ENCODE data around the gene GALNT18. TPM values are rescaled to one million over a fixed set of nuclear protein-coding genes. Genes with fewer than 3 reads are reported as not detected.

GALNT18 gene
- total RNA-seq, 1 donor from 2014 or later, result 15.6 TPM

DNA sequence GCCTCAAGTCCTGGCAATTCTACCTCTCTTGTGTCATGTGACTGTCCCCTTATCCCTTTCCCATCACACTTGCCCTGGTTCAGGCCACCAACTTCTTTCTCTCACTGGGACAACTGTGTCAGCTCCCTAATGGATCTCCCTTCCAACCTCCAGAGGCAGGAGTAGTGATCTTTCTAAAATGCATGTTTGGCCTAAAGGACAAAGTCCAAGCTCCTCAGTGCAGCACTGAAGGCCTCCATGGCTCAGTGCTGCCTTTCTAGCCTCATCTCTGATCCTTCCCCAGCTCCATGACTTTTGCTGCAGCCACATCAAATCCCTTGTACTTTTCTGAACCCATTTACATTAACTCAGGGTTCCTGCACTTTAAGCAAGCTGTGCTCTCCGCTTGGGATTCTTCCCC, 349.6 kb downstream of the GALNT18 start:
- no peak for DNase-seq (ENCODE audit: low read depth)

GRCh38 chr11:11270236-11270775, 351.5 kb downstream of the GALNT18 start:
- DNase-seq (ENCODE audit: low read depth), result no peak

- DNase-seq (ENCODE audit: low read depth), result no peak
Measured at GRCh38 chr11:11268706-11269105, 353.1 kb downstream of the GALNT18 start.

GRCh38 chr11:11268119-11268518, 353.7 kb downstream of the GALNT18 start:
- DNase-seq (ENCODE audit: low read depth), result no peak

DNA sequence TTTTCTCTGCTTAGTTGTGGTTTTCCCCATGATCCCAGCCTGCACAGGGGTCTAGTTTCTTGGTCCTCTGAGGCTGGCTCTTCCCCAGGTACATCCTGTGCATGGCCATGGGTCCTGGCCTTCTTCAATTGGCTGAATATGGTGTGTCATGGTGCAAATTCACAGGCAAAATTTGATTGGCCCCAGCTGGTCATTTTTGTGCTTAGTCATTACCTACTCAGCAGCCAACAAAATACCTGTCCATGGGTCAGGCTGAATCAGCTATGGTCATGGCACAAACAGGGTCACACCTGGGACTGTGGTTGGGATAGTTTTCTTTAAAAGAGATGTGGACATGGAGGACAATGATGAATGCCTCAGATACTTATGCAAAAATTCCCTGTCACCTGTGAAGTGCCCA, 354.5 kb downstream of the GALNT18 start:
- no peak for DNase-seq (ENCODE audit: low read depth)

- peak; percentile 7 for DNase-seq (ENCODE audit: low read depth)
Measured at GRCh38 chr11:11265994-11266606, 355.7 kb downstream of the GALNT18 start.

- DNase-seq (ENCODE audit: low read depth), result peak; percentile 24
Measured at GRCh38 chr11:11265320-11265719, 356.5 kb downstream of the GALNT18 start.

DNA sequence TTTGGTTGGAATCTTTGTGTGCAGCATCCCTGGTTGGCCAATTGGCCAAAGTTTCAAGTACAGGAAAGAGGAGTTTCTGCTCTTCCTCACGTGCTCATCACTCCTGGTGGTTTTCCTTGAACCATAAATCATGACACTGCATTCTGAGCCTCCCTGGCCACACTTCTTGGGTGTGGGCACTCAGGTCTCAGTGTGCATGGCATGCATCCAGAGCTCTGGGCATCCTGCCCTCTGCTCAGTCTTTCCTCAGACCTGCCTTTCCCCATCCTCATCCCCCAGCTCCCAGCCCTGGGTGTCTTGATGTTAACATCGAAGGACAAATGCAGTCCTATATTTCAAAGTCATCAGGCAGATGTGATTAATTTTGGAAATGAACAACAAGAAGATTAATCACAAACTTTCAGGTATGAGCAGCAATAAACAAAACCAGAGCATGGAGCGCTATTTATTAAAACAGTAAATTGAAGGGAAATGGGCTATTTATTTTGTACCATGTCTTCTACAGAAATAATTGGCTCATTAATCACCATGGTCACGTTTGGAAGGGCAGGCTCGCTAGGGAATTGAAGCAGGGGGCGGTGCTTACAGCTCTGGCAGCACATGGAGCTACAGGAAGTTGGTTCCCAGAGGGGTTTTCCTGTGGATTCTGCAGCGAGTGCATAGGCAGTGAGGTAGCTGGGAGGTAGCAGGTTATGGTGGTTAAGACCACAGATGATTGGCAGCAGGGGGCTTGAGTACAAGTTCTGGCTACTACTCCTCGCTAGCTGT, 358.4 kb downstream of the GALNT18 start:
- peak; percentile 74 for DNase-seq (ENCODE audit: low read depth)

GRCh38 chr11:11262171-11262920, 359.5 kb downstream of the GALNT18 start:
- DNase-seq (ENCODE audit: low read depth), result no peak

DNA sequence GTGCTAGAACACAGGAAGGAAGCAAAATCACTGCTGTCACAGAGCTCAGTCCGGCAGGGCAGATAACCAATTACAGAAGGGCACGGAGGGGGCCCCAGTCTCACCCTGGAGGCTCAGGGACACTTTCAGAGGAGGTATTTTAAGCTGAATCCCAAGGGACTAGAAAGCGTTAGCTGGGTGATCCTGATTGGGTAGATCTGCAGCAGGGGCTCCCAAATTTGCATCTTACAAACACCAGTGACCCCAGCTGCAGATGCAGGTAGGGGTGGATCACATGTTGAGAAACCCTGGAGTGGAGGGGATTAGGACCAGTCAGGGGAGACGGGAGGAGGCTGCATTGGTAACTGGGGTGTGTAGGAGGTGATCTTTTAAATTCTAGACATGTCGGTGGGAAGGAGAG, 360.2 kb downstream of the GALNT18 start:
- no peak for DNase-seq (ENCODE audit: low read depth)

GRCh38 chr11:11260903-11261302, 360.9 kb downstream of the GALNT18 start:
- no peak for DNase-seq (ENCODE audit: low read depth)

GRCh38 chr11:11253995-11254394, 367.8 kb downstream of the GALNT18 start:
- DNase-seq (ENCODE audit: low read depth), result no peak

- no peak for DNase-seq (ENCODE audit: low read depth)
Measured at GRCh38 chr11:11253497-11253896, 368.3 kb downstream of the GALNT18 start.

DNA sequence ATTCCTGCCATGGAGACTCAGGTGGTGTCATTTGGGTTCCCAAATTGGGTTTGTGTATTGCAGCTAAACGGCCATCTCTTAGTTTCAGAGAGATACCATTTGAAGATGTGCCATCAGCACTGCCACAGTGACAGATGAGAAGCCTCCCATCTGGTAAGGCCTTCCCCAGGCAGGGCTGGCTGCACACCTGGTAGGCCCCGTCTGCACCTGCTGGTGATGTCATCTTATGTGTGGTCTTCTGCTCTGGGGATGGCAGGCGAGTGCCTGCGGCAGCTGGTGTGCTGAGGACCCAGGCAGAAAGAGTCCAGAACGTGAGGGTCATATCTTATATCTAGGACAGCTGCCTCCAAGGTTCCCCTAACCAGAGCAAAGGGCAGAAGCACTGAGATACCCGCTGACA, 369.4 kb downstream of the GALNT18 start:
- no peak for DNase-seq (ENCODE audit: low read depth)

- no peak for DNase-seq (ENCODE audit: low read depth)
Measured at GRCh38 chr11:11251394-11251970, 370.3 kb downstream of the GALNT18 start.

DNA sequence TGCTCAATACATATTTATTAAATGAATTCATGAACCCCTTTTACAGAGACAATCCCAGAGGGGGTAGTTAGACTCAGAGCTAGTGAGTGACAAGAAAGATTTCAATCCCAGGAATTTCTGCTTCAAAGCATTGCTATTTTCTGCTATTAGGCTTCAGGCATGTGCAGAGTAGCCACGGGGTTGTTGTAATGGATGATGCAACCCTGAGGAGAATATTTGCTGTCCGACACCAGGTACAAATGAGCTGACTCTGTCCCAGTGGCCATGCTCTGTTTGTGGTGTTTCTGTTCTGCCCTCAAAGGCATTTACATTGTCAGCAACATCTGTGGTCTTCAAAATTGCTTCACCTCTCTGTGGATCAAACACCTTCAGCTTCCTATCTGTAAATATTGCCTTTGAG, 371.3 kb downstream of the GALNT18 start:
- DNase-seq (ENCODE audit: low read depth), result peak; percentile 63

GRCh38 chr11:11247576-11247975, 374.2 kb downstream of the GALNT18 start:
- DNase-seq (ENCODE audit: low read depth), result no peak

- DNase-seq (ENCODE audit: low read depth), result no peak
Measured at GRCh38 chr11:11247086-11247485, 374.7 kb downstream of the GALNT18 start.

GRCh38 chr11:11246166-11246565, 375.6 kb downstream of the GALNT18 start:
- DNase-seq (ENCODE audit: low read depth), result no peak

DNA sequence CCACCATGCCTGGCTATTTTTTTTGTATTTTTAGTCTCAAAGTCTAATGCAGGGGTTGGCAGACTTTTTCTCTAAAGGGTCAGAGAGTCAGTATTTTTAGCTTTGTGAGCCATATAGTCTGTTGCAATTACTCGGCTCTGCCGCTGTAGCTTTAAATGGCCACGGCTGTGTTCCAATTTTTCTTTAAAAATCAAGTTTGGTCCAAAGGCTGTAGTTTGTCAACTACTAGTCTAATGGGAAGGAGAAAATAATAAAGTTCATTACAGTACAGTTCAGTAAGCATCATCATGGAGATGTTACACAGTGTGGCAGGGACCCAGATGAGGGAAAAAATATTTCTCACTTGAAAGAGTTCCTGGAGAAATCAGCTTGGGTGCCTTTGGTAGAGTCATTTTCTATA, 376.4 kb downstream of the GALNT18 start:
- DNase-seq (ENCODE audit: low read depth), result no peak

DNA sequence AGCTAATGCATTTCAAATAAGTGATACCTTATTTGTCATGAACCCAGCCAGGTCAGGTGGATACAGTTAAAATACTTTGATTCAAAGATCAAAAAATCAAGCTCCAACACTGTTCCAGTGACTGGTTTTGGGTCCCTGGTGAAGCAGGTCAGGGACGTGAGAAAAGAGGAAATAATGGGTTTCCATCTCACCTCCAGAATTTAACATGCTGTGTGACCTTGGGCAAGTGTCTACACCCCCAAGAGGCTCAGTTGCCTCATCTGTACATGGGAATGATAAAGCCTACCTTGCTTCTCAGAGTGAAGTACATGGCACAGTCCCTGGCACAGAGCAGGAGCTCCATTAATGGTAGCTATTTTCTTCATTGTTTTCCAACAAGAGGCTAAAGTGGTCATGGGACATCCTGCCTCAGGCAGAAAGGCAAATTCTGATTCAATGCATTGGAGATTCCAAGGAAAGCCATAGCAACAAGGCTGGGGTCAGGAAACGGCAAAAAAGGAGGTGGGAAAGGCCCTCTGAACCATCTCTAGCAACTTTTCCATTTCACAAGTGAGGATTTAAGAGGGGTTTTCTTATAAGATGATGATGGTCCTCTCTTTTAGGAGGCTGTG, 377.2 kb downstream of the GALNT18 start:
- DNase-seq (ENCODE audit: low read depth), result peak; percentile 16

Measured in renal cortical epithelial cell (primary cell).